ENCODE measurements around the gene MINDY4.

- no peak for TF ChIP-seq POLR2A (IDR thresholded peaks at IDR 0.05; ENCODE audit: low read depth, low read length)
- no peak for TF ChIP-seq POLR2AphosphoS5 (IDR thresholded peaks at IDR 0.05; ENCODE audit: low read depth, low read length)
Measured at GRCh38 chr7:30805081-30805691, 34.0 kb downstream of the MINDY4 start.

All from GM12891 (cell line).